GM23338 (cell line): ENCODE measurements around the gene TMEM217.

ENCODE experiments used
- EZH2 ChIP-seq: fragments of 200-600 bp; sonication (generic); IDR thresholded peaks from one replicate; pipeline ENCODE4 v1.8.0; 2017; ENCODE audit warnings: antibody characterized with exemption, mild to moderate bottlenecking, low read depth; ENCODE audit not compliant: unreplicated experiment
- POLR2AphosphoS5 ChIP-seq: IDR thresholded peaks from 2 replicates; pipeline ENCODE4 v1.6.1; 2016; ENCODE audit warnings: antibody characterized with exemption, low read depth
- ZNF331 ChIP-seq: fragments of 250-450 bp; sonication (Bioruptor Pico); IDR thresholded peaks from 2 replicates; pipeline ENCODE4 v1.5.0; 2020; ENCODE audit warnings: low read depth, mild to moderate bottlenecking, moderate library complexity

- TF ChIP-seq POLR2AphosphoS5 (no peak), EZH2 (no peak), ZNF331 (no peak)
These were observed 27.8 kb downstream of the TMEM217 start for GRCh38 chr6:37230104-37230503.
